HepG2 (cell line): ENCODE measurements around the gene MYO1B. TPM values are rescaled to one million over a fixed set of nuclear protein-coding genes. Genes with fewer than 3 reads are reported as not detected.

Source experiments
- FOXA1 ChIP-seq, 2 experiments: fragments of 450-650 bp in 1 of 2; sonication (generic) in 1 of 2; formaldehyde crosslinking in 1 of 2; IDR thresholded peaks; 2 replicates each; pipeline versions ENCODE4 v1.4.0 to v1.6.1; 2016 to 2020; ENCODE audit warnings: missing genetic modification reagents in 1 of 2
- HIVEP1 ChIP-seq: sonication (generic); formaldehyde crosslinking; IDR thresholded peaks from 2 replicates; pipeline ENCODE4 v1.4.0; 2020; ENCODE audit warnings: mild to moderate bottlenecking, missing genetic modification reagents
- KLF6 ChIP-seq: IDR thresholded peaks from 2 replicates; pipeline ENCODE4 v1.8.0; 2016; ENCODE audit warnings: missing biosample characterization, missing genetic modification reagents
- NR0B2 ChIP-seq: sonication (generic); formaldehyde crosslinking; IDR thresholded peaks from 2 replicates; pipeline ENCODE4 v1.4.0; 2020; ENCODE audit warnings: mild to moderate bottlenecking, missing genetic modification reagents
- PLRG1 ChIP-seq: fragments of 450-650 bp; conservative IDR thresholded peaks from 2 replicates; pipeline ENCODE4 v1.6.1; 2016
- SALL1 ChIP-seq: sonication (generic); formaldehyde crosslinking; IDR thresholded peaks from 2 replicates; pipeline ENCODE4 v1.8.0; 2022; ENCODE audit warnings: mild to moderate bottlenecking, missing genetic modification reagents
- STAG1 ChIP-seq: sonication (generic); formaldehyde crosslinking; IDR thresholded peaks from 2 replicates; pipeline ENCODE4 v1.4.0; 2020; ENCODE audit warnings: missing genetic modification reagents
- SUZ12 ChIP-seq: fragments of 150-350 bp; IDR thresholded peaks from 2 replicates; pipeline ENCODE4 v1.6.1; 2014; ENCODE audit warnings: low read depth, low read length
- SYNCRIP ChIP-seq: fragments of 200-400 bp; formaldehyde crosslinking; IDR thresholded peaks from 2 replicates; pipeline ENCODE4 v1.6.1; 2018; ENCODE audit warnings: mild to moderate bottlenecking, low read depth, low read length; ENCODE audit not compliant: insufficient read depth
- TCF7 ChIP-seq: sonication (generic); IDR thresholded peaks from 2 replicates; pipeline ENCODE4 v1.6.1; 2016; ENCODE audit warnings: antibody characterized with exemption, low read depth
- TFDP1 ChIP-seq: IDR thresholded peaks from 2 replicates; pipeline ENCODE4 v1.6.1; 2016; ENCODE audit warnings: missing compliant biosample characterization, missing genetic modification reagents, borderline replicate concordance
- ZIK1 ChIP-seq: sonication (generic); formaldehyde crosslinking; IDR thresholded peaks from 2 replicates; pipeline ENCODE4 v1.5.0; 2020; ENCODE audit warnings: mild to moderate bottlenecking, low read depth, missing genetic modification reagents, borderline replicate concordance
- ZNF101 ChIP-seq: sonication (generic); formaldehyde crosslinking; IDR thresholded peaks from 2 replicates; pipeline ENCODE4 v1.4.0; 2020; ENCODE audit warnings: mild to moderate bottlenecking, low read depth, missing genetic modification reagents, borderline replicate concordance
- ZNF574 ChIP-seq: sonication (generic); formaldehyde crosslinking; IDR thresholded peaks from 2 replicates; pipeline ENCODE4 v1.4.0; 2020; ENCODE audit warnings: missing genetic modification reagents
- ZNF747 ChIP-seq: sonication (generic); formaldehyde crosslinking; IDR thresholded peaks from 2 replicates; pipeline ENCODE4 v1.8.1; 2023; ENCODE audit warnings: missing genetic modification reagents, mild to moderate bottlenecking, borderline replicate concordance
- polyA plus RNA-seq, 8 experiments: library from polyadenylated mRNA; depleted of rRNA in 3 of 8; stranded (reverse) in 7 of 8; unstranded in 1 of 8; fragments of >200 nt; fragmentation: Illumina TruSeq in 4 of 8; extraction: Trizol in 4 of 8; gene quantifications; 2 replicates each; pipeline versions ENCODE4 v1.2.1 to v1.2.3, GENCODE V29; 2011 to 2016; ENCODE audit warnings: low read depth in 4 of 8, missing spikeins in 1 of 8, mixed read lengths in 1 of 8; ENCODE audit not compliant: insufficient read depth in 1 of 8
- total RNA-seq, 5 experiments: library from RNA; depleted of rRNA; stranded (reverse); fragments of >200 nt; fragmentation: Illumina TruSeq; extraction: Trizol; gene quantifications; 2 replicates each; pipeline ENCODE4 v1.2.3, GENCODE V29; 2016; ENCODE audit warnings: low read depth in 1 of 5
- TF ChIP-seq, protein P1 (sequence below): sonication (generic); formaldehyde crosslinking; IDR thresholded peaks from 2 replicates; pipeline ENCODE4 v1.5.1; 2020; ENCODE audit warnings: mild to moderate bottlenecking, missing genetic modification reagents, moderate library complexity
- TF ChIP-seq, protein P2 (sequence below): IDR thresholded peaks from 2 replicates; pipeline ENCODE4 v1.6.1; 2016; ENCODE audit warnings: missing biosample characterization, missing genetic modification reagents, low read depth
- TF ChIP-seq, protein P3 (sequence below): sonication (generic); formaldehyde crosslinking; IDR thresholded peaks from 2 replicates; pipeline ENCODE4 v1.4.0; 2020; ENCODE audit warnings: low read depth, mild to moderate bottlenecking, missing genetic modification reagents
- TF ChIP-seq, protein P4 (sequence below): sonication (generic); formaldehyde crosslinking; IDR thresholded peaks from 2 replicates; pipeline ENCODE4 v1.8.0; 2022; ENCODE audit warnings: missing genetic modification reagents, mild to moderate bottlenecking, borderline replicate concordance

MYO1B gene
- total and polyA plus RNA-seq, 2 of the 13 experiments (the other 11 are each of a cell fraction or from before 2014, with no cell fraction given): 36.9 to 89.8 TPM

GRCh38 chr2:191245046-191245868 lies at the start of gene MYO1B (continued):
- TF ChIP-seq TFDP1 (CRISPR knock-in tag) (peak; percentile 78; the same call in 1 of the 2 replicates), NR0B2 (CRISPR knock-in tag) (no peak; the same call in 1 of the 2 replicates), ZNF574 (CRISPR knock-in tag) (peak; percentile 88), ZNF747 (CRISPR knock-in tag) (no peak), ZIK1 (CRISPR knock-in tag) (peak; percentile 98), SYNCRIP (no peak), KLF6 (CRISPR knock-in tag) (0 out of 2 replicates have a peak, but pooled peaks have one; percentile 33), TCF7 (no peak), ZNF101 (CRISPR knock-in tag) (0 out of 2 replicates have a peak, but pooled peaks have one; percentile 26), SALL1 (peak; percentile 91), FOXA1 (IDR thresholded peaks at IDR 0.05) (no peak), FOXA1 (CRISPR knock-in tag; IDR thresholded peaks at IDR 0.05) (peak; percentile 43; the same call in 1 of the 2 replicates), STAG1 (CRISPR knock-in tag) (peak; percentile 93), HIVEP1 (no peak), SUZ12 (no peak), PLRG1 (no peak)
- TF ChIP-seq, protein P1, sequence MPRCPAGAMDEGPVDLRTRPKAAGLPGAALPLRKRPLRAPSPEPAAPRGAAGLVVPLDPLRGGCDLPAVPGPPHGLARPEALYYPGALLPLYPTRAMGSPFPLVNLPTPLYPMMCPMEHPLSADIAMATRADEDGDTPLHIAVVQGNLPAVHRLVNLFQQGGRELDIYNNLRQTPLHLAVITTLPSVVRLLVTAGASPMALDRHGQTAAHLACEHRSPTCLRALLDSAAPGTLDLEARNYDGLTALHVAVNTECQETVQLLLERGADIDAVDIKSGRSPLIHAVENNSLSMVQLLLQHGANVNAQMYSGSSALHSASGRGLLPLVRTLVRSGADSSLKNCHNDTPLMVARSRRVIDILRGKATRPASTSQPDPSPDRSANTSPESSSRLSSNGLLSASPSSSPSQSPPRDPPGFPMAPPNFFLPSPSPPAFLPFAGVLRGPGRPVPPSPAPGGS (CRISPR knock-in tag): peak; percentile 84
- TF ChIP-seq, protein P2, sequence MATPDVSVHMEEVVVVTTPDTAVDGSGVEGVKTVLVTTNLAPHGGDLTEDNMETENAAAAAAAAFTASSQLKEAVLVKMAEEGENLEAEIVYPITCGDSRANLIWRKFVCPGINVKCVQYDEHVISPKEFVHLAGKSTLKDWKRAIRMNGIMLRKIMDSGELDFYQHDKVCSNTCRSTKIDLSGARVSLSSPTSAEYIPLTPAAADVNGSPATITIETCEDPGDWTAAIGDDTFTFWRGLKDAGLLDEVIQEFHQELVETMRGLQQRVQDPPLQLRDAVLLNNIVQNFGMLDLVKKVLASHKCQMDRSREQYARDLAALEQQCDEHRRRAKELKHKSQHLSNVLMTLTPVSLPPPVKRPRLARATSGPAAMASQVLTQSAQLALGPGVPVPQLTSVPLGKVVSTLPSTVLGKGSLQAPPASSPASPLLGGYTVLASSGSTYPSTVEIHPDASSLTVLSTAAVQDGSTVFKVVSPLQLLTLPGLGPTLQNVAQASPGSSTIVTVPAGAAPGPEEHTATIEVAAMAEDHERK (CRISPR knock-in tag): no peak
- TF ChIP-seq, protein P3, sequence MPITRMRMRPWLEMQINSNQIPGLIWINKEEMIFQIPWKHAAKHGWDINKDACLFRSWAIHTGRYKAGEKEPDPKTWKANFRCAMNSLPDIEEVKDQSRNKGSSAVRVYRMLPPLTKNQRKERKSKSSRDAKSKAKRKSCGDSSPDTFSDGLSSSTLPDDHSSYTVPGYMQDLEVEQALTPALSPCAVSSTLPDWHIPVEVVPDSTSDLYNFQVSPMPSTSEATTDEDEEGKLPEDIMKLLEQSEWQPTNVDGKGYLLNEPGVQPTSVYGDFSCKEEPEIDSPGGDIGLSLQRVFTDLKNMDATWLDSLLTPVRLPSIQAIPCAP: no peak
- TF ChIP-seq, protein P4, sequence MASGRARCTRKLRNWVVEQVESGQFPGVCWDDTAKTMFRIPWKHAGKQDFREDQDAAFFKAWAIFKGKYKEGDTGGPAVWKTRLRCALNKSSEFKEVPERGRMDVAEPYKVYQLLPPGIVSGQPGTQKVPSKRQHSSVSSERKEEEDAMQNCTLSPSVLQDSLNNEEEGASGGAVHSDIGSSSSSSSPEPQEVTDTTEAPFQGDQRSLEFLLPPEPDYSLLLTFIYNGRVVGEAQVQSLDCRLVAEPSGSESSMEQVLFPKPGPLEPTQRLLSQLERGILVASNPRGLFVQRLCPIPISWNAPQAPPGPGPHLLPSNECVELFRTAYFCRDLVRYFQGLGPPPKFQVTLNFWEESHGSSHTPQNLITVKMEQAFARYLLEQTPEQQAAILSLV: peak; percentile 90
